HPDE6-E6E7 (cell line): ENCODE data around the gene TMTC3.
"Not testable (repeated sequence)": the region's sequence is repeated elsewhere in the genome, so short reads cannot be mapped to it uniquely, and the experiment has no call there.

Experiments
- DNase-seq: peaks from one replicate; pipeline ENCODE4 v3.0.0; 2011; ENCODE audit warnings: missing footprints; ENCODE audit errors: extremely low spot score

Gene TMTC3

GRCh38 chr12:88141774-88142609 is at the start of gene TMTC3, which contains the start of gene CEP290:
Gene TMTC3, plus strand, starts transcription at chr12:88142307. Its CDS starts 6,009 bp downstream, at chr12:88148316.
Gene CEP290, minus strand, starts transcription at chr12:88142088. Its CDS starts 781 bp downstream, at chr12:88141307.
- peak; percentile 90 for DNase-seq

GRCh38 chr12:88092771-88093170 is 49.3 kb upstream of the TMTC3 start:
- DNase-seq = no peak

DNA sequence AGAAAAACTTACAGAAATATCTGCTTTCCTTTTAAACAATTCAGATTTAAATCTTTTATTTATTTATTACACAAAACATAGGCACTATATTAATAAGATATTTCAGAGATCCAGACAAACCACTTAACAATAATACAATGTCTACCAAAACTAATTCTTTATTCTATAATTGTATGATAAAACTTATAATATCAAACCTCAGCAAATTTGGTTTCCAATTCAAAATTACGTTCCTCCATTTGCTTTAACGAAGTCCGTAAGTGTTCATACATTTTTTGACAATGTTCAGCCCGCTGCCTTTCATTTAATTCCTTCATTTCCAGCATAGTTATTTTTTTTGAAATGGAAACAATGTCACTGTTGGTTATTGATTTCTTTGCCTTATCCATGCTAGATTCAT is 48.5 kb upstream of the TMTC3 start:
- no peak for DNase-seq

- no peak for DNase-seq
These were observed 34.1 kb upstream of the TMTC3 start for GRCh38 chr12:88108021-88108420.

DNA sequence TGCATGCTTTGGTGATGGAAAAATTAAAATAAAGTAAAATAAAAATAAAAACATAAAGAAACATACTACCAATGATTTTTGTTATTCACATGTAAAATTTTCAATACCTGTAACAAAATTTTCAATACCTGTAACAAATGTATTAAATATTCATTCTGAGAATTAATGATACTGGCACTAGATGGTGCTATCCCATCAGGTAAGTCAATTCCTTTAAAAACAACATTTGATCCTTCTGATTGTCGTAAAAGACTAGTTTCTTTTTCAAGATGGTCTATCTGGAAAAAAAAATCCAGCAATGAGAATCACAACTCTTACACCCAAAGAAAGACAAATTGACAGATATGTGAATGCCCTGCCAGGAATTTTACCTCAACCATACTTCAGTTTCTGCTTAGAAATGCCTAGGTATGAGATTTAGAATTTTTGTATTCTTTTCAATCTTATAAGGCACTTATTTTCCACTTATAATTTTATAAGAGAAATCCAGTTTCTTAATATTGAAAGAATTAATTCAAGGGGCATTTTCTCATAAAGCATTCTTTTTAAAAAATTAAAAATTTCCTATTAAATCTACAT is 30.9 kb upstream of the TMTC3 start:
- peak; percentile 2 for DNase-seq

GRCh38 chr12:88113871-88114270 is 28.2 kb upstream of the TMTC3 start:
- no peak for DNase-seq

DNA sequence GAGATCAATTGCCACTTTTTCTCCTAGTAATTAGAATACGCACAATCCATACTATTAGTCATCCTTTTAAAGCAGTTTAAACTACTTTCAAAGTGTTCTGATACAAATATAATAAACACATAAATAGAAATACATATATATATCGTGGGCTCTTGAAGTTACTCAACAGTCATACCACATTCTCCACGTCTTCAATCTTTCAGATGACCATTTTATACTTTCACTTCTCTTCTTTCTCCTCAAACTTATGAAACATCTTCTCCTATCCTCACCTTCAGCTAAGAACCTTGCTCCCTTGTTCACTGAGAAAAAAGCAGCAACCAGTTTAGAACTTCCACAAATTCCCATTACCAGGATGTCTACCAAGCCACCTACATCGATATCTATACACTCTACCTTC is 19.4 kb upstream of the TMTC3 start:
- no peak for DNase-seq

DNA sequence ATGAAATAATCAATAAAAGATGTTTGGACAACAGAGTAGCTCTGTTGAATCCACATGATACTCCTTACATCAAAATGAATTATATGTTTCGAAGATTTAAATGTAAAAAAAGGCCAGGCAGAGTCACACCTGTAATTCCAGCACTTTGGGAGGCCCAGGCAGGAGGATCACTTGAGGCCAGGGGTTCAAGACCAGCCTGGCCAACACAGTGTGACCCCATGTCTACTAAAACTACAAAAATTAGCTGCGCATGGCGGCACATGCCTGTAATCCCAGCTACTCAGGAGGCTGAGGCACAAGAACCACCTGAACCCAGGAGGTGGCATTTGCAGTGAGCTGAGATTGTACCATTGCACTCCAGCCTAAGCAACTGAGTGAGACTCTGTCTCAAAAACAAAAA is 15.0 kb upstream of the TMTC3 start:
- DNase-seq = no peak

DNA sequence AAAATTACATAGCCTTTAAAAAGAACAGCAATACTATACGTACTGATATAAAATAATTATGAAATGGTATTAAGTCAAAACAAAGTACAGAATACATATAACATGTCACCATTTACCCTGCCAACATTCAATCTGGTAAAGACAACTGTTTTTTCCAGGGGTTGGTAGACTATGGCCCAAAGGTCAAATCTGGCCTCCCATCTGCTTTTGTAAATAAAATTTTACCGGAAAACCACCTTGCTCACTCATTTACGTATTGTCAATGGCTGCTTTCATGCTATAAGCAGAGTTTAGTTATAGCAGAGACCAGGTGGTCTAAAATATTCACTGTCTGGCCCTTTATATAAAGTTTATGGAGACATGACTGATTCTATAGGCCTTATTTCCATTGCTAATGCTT is 14.3 kb upstream of the TMTC3 start:
- no peak for DNase-seq

DNA sequence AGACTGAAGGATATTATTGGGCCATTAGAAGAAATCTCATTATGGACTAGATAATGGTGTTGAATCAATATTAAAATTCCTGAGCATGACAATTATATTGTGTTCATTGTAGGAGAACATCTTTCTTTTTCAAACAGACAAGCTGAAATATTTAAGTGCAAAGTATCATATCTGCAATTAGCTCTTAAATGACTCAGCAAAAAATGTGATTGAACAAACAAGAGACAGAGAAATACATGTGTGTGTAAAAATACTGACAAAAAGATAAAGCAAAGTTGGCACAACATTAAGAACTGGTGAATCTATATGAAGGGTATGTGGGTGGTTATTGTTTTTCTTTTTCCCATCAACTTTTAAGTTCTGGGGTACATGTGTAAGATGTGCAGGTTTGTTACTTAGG is 9.7 kb upstream of the TMTC3 start:
- no peak for DNase-seq

DNA sequence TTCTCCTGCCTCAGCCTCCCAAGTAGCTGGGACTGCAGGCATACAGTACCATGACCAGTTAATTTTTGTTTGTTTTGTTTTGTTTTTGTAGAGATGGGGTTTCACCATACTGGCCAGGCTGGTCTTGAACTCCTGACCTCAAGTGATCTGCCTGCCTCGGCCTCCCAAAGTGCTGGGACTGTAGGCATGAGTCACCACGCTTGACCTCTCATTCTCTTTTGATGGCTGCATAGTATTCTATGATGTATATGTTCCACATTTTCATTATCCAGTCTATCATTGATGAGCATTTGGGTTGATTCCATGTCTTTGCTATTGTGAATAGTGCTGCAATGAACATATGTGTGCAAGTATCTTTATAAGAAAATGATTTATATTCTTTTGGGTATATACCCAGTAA is 8.9 kb upstream of the TMTC3 start:
- not testable (repeated sequence) for DNase-seq

GRCh38 chr12:88139711-88140110 is 2.4 kb upstream of the TMTC3 start:
- DNase-seq = not testable (repeated sequence)

DNA sequence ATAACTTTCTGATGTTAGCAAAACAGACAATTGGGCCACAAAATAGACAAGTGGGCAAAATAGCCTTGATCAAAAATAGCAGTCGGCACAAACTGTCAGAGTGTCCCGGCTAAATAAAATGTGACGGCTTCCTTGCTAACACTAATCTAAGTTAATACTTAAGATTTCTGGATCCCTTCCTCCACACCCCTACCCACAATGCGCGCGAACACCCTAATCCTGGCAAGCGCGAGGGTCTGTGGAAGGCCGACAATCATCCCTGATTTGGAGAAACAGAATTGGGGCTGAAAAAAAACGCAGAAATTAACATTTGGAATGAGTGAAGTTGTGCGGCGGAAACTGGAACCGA is 708 bp upstream of the TMTC3 start:
- DNase-seq = no peak

DNA sequence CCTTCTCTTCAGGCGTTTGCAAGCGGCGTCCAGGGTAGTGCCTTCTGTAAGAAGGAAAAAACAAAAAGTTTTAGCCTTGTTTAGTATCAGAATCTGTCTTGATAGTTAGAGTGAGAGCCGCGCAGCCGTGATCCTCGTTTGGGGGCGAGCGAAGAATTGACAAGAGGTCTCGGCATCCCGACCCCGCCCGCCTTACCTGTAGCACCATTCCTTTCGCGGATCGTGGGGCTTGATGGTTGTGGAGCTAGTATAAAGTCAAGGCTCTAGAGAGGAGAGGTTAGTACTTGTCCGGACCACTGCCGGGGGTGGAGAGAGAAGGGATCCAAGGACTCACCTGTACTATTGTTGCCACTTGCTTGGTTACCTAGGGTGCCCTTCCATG is 494 bp downstream of the TMTC3 start:
- DNase-seq = peak; percentile 19

GRCh38 chr12:88144037-88144436 is 1.9 kb downstream of the TMTC3 start:
- DNase-seq = no peak

DNA sequence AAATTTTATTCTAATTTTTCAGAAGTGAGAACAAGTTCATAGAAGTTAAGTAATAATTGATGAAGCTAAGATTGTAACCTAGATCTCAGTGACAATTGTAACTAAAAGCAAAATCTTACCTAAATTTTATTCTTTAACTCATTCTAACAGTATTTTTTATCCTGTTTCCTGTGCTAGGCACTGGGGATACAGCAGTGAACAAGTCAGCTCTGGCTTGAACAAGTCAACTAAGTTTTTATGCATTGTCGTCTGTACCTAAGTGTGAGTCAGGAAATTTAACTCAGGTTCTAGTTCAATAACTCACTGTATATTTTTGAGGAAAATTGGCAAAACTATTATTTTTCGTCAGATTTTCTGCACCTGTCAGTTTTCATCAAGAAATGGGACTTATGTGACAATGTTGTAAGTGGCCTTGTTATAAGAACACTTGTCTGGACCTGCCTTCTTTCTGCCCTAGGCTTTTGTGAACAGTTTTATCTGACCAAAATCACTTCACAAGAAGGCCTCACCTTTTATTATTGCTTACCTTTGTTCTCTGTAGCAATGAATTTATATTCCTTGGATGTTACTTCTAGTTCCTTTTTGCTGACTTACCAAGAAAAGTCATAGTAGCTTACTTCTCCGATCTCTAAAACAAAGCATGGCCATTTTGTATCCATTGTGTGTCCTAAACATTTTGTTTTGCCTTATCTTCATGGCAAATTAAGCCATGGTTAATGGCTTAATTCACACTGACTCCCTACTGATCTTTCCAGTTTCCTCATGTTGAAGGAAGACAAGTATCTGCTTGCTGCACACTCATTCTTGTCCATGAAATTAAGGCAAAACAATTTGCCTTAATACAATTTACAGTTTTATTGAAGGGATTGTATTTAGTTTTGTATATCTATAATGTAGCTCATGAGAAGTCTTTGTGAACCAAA is 2.7 kb downstream of the TMTC3 start:
- no peak for DNase-seq

DNA sequence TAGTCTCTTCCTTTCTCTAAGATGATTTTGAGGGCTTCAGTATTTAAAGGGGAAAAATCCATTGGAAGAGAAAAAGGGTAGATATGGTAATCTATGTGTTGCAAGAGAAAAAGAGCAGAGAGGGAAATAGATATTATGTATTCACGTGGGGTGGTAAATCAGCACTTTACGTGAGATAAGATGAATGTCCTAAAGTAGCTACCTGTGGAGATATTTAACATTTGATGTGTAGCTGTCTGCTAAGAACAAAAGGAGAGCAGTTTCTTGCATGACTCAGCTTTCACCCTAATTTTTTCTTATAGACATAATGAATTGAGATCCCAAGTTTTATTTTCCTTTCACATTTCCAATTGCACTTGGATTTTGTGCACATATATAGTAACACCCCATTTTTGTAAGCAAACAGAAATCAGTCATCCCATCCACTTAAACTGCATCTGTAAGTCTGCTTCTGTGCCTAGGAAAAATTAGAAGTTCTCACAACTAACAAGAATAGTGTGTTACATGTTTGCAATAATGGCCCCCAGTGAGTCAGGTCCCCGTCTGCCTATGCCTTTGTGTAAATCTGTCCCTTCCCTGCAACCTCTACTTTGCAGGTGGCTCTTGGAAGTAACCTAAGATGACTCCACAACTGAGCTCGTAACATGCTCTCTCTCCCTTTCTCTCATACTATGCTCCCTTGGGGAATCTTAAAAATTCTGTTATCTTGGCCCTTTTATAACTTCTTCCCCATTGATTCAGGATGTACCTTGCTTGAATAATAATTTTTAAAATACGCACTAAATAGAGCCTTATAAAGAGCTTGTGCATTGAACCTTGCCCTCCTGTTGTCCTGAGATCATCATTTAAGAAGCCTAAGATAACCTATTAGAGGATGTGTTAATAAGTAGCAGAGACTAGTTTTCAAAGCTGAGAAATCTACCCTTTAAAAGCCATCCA is 3.7 kb downstream of the TMTC3 start:
- no peak for DNase-seq

- no peak for DNase-seq
These were observed 8.0 kb downstream of the TMTC3 start for GRCh38 chr12:88150063-88150462.

GRCh38 chr12:88153959-88154358 is 11.9 kb downstream of the TMTC3 start:
- no peak for DNase-seq

DNA sequence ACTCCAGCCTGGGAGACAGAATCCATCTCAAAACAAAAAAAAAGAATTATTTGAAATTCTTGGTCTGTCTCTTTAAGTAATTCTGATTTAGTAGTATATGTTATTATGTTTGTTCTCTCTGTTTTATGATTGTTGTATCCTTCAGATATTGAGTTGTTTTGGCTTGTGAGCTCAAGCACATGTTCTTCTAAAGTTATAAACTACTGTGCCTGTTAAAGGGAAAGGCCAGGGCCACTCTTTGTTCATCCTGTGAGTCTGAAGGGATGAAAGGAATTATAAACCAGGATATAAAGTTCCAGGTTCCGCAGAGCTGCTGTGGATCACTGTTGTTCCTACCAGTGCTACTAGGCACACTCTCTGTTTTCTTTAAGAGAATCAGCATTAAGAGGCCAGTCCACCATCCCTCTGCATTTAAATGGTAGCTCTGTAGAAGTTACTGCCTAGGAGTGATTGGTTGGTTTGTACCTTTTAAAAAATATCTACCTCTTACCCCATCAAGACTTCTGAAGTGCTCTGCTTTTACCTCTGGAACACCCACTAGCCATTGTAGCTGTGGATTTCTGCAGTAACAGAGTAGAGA is 14.1 kb downstream of the TMTC3 start:
- no peak for DNase-seq

GRCh38 chr12:88163371-88163770 is 21.3 kb downstream of the TMTC3 start:
- no peak for DNase-seq
